Dendritic cell treated with granulocyte-macrophage colony-stimulating factor and Interleukin-4, amounts not matched to agents 40 ng/mL and 50 ng/mL, for 4 days (primary cell): ENCODE measurements around the gene CAMKMT.

ENCODE experiments used
- H3K27ac Mint-ChIP-seq: one replicate; pipeline ENCODE4 v1.8.0; 2022; ENCODE audit warnings: mild to moderate bottlenecking, mixed read lengths
- H3K27me3 Mint-ChIP-seq: one replicate; pipeline ENCODE4 v1.8.0; 2022; ENCODE audit warnings: mild to moderate bottlenecking, mixed read lengths
- H3K36me3 Mint-ChIP-seq: one replicate; pipeline ENCODE4 v1.8.0; 2022; ENCODE audit warnings: low read depth, mixed read lengths
- H3K4me1 Mint-ChIP-seq: one replicate; pipeline ENCODE4 v1.8.0; 2022; ENCODE audit warnings: low read depth, mixed read lengths
- H3K4me3 Mint-ChIP-seq: one replicate; pipeline ENCODE4 v1.8.0; 2022; ENCODE audit warnings: mild to moderate bottlenecking, moderate library complexity, mixed read lengths
- H3K9me3 Mint-ChIP-seq: one replicate; pipeline ENCODE4 v1.8.0; 2022; ENCODE audit warnings: mixed read lengths
- intact Hi-C: fragments of 100-400 bp; cut with micrococcal nuclease; formaldehyde crosslinking; loops from one replicate; pipeline ENCODE4 v1.15.0; 2022

Gene CAMKMT

DNA sequence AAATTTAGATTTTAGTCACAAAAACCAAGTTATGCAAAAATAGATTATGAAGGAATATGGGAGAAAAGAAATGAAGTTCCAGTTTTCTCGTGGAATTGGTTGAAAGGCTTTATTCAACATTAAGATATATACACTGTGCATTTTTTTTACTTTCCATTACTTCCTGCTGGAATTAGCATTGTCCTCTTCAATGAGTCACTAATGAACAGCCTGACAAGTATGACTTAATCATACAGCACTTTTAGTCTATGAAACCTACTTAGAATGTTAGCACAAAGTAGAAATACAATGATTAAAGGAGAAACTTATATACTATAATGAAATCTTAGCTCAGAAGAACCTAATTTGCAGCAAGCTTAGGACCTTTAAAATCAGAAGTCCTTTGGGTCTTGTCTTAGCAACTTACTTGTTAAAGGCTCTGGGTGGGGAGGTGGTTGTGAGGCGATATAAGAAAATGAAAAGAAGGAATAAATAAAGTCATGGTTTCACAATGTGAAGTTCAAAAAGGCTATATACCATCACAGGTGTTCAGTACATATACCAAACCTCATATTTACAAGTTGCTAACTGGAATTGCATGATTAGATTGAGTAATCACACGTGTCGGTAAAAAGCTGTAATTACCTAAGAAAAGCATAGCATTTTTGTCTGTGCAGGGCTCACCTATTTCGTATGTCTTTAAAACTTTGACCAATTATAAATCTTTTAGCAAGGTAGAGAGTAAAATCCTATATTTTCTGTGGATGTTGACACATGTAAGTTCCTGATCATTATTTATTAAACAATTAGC is 236.8 kb downstream of the CAMKMT start:
- H3K27me3 Mint-ChIP-seq: peaks cover 2% of the 10 kb centered on the region
- no peak overlapping the region for H3K4me3 Mint-ChIP-seq
- H3K9me3 Mint-ChIP-seq: peaks cover 15% of the 10 kb centered on the region
- H3K27ac Mint-ChIP-seq: no peak overlapping the region
- peaks cover 4% of the 10 kb centered on the region for H3K4me1 Mint-ChIP-seq
- no peaks in the 10 kb centered on the region for H3K36me3 Mint-ChIP-seq
- intact Hi-C loops: no loop called here

DNA sequence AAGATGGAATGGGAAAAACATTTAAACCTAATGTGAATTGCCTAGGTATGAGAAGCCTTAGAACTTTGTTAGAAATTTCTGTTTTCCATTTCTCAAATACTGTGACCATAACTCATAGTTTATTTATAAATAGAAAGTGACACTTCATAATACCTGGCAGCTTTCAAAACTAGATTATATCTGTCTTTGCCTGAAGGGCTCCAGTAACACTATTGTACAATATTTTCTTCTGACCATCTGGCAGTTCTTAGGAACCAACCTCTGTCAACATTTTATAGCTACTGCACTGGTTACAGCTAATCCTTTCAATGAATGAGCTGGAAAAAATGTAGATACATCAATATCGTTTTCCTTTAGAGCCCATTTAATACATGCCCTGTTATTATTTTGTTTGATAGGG is 237.4 kb downstream of the CAMKMT start:
- Mint-ChIP-seq H3K27me3 (no peaks in the 10 kb centered on the region), H3K36me3 (no peaks in the 10 kb centered on the region), H3K4me1 (no peaks in the 10 kb centered on the region), H3K9me3 (peaks cover 15% of the 10 kb centered on the region), H3K4me3 (no peak overlapping the region), H3K27ac (no peak overlapping the region)
- intact Hi-C loops: no loop called here

DNA sequence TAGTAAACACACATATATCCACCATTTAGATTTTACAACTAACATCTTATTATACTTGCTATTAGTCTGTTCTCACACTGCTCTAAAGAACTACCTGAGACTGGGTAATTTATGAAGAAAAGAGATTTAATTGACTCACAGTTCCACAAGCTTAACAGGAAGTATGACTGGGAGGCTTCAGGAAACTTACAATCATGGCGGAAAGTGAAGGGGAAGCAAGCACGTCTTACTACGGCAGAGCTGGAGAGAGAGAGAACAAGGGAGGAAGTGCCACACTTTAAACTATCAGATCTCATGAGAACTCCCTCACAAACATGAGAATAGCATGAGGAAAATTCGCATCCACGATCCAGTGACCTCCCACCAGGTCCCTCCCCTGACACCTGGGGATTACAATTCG is 240.7 kb downstream of the CAMKMT start:
- H3K36me3 Mint-ChIP-seq: no peaks in the 10 kb centered on the region
- H3K27me3 Mint-ChIP-seq: no peaks in the 10 kb centered on the region
- no peak overlapping the region for H3K4me3 Mint-ChIP-seq
- intact Hi-C loops: no loop called here
- H3K27ac Mint-ChIP-seq: no peak overlapping the region
- H3K9me3 Mint-ChIP-seq: peaks cover 9% of the 10 kb centered on the region
- no peaks in the 10 kb centered on the region for H3K4me1 Mint-ChIP-seq

DNA sequence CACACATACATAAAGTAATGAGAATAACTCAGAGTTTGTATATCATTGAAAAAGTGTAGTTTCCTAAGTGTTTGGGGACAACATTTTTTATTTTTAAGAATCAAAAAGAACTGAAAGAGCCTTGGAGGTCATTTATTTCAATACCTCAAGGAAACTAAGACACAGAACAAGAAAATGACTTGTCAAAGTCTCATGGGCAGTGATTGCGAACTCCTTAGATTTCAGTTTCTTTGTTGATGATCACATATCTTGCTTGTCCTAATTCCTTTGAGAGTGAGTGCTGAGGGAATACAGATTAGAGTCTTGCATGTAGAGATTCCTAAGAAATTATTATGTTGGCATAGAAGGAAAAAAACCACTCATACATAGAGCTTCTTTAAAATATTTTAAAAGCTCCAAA is 243.8 kb downstream of the CAMKMT start:
- Mint-ChIP-seq H3K36me3 (no peaks in the 10 kb centered on the region), H3K4me3 (no peak overlapping the region), H3K27ac (no peak overlapping the region), H3K9me3 (peaks cover 9% of the 10 kb centered on the region), H3K4me1 (no peaks in the 10 kb centered on the region), H3K27me3 (no peaks in the 10 kb centered on the region)
- intact Hi-C loops: no loop called here

DNA sequence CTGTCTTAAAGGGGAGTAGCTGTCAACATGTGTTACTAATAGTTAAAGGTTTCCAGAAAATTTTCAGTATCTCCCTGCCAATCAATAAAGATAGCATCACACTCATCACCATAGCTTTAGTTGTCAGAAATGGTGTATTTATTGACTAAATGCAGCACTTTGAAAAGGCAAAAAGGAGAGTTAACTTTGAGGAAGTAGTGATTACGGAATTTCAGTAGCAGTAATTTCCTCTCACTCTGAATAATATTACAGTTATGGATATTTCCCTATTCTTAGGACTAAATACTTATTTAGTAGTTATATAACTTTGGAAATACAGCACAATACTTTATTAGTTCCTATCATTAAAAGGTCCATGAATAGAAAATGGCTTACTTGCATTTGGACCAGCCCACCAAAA is 250.5 kb downstream of the CAMKMT start:
- intact Hi-C loops: no loop called here
- no peak overlapping the region for H3K4me3 Mint-ChIP-seq

DNA sequence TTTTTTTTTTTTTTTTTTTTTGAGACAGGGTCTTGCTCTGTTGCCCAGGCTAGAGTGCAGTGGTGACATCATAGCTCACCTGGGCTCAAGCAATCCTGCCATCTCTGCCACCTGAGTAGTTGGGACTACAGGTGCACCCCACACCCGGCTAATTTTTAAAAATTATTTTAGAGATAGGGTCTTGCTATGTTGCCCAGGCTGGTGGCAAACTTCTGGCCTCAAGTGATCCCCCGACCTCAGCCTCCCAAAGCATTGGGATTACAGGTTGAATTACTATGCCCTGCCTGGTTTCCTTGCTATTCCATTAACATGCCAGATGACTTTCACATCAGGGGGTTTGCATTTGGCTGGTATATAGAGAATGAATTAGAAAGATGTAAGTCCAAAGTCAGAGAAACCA is 253.2 kb downstream of the CAMKMT start:
- intact Hi-C loops: no loop called here
- no peak overlapping the region for H3K4me3 Mint-ChIP-seq
- H3K27ac Mint-ChIP-seq: no peak overlapping the region
- H3K9me3 Mint-ChIP-seq: no peaks in the 10 kb centered on the region
- no peaks in the 10 kb centered on the region for H3K27me3 Mint-ChIP-seq
- peaks cover 7% of the 10 kb centered on the region for H3K4me1 Mint-ChIP-seq
- H3K36me3 Mint-ChIP-seq: no peaks in the 10 kb centered on the region

More for the DNA sequence above, 250.5 kb downstream of the CAMKMT start:
- Mint-ChIP-seq H3K27me3 (no peaks in the 10 kb centered on the region), H3K36me3 (no peaks in the 10 kb centered on the region), H3K27ac (no peak overlapping the region), H3K9me3 (no peaks in the 10 kb centered on the region), H3K4me1 (peaks cover 7% of the 10 kb centered on the region)

DNA sequence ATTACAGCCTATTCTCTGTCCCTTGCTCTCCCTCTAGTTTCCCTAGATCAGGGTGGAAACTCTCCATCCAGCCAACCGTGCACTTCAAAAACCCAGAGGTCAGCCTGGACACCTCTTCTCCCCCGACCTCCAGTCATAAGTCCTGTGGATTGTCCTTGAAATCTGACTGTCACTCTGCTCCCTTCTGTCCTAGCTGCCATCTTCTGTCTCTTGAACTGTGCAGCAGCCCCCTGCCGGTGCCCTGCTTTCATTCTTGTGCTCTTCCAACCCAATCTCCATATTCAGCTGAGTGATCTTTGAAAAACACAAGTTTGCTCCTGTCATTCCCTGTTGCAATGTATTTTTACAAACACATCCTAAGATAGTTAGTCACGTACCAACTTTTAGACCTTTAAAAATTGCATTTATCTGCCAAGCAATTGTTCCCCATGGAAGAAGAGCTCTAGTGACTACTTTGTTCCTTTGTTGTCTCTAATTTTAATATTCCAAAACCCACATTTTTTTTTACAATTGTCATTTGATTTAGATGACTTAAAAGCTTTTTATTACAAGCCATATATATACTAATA is 254.3 kb downstream of the CAMKMT start:
- H3K36me3 Mint-ChIP-seq: no peaks in the 10 kb centered on the region
- H3K27me3 Mint-ChIP-seq: no peaks in the 10 kb centered on the region
- intact Hi-C loops: no loop called here
- peaks cover 7% of the 10 kb centered on the region for H3K4me1 Mint-ChIP-seq
- no peak overlapping the region for H3K27ac Mint-ChIP-seq
- no peak overlapping the region for H3K4me3 Mint-ChIP-seq
- H3K9me3 Mint-ChIP-seq: no peaks in the 10 kb centered on the region

DNA sequence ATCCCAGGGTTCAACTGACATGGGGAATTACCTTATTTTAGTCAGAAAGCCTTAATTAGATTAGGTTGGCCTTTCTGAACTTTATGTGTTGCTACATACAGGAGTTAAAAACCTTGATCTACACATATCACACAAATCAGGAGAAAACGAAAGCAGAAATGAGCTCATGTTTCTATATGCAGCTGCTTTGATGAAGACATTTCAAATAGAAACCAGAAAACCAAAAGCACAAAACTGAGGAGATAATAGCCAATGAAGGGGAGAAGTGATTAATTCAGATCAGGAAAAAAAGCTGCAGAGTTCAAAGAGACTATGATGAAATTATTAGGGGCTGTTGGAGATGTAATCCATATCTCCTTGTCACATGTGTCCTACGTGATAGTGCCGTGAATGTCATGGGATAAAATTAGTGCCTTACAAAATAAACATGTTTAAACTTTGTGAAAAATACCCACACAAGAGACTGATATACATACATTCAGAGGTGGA is 255.0 kb downstream of the CAMKMT start:
- Mint-ChIP-seq H3K9me3 (no peaks in the 10 kb centered on the region), H3K27ac (no peak overlapping the region), H3K36me3 (no peaks in the 10 kb centered on the region), H3K27me3 (no peaks in the 10 kb centered on the region), H3K4me1 (peaks cover 7% of the 10 kb centered on the region), H3K4me3 (no peak overlapping the region)
- intact Hi-C loops: no loop called here

DNA sequence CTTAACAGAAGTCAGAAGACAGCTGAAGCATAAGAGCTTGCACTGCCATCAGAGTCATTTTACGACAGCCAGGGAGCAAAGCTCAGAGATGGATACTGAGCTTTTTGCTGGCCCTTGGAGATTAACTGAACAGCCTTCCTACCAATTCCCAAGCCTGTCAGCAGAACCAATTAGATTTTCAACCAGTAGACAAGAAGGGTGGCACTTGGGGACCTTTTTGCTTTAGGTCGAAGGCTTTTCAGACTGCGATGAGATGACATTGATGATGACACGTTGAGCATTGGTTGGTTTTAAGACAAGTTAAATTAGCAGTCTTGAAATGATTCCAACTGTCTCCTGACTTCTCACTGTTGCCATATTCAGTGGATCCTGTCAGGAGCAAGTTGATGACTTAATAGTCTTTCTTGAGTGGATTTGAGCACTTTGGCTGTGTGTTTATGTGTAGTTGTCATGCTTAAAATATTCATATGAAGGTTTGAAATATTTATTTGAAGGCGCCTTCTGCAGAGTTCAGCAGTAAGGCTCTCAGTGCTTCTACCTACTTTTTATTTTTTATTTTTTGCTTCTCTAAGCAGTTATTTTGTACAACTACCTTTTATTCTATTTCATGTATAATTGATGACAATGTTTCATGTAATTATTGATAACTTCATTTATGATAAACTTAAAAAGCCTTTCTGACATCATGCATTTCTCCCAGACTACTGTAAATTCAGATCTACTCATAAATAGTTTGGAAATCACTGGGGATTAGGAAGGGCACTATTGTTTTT is 256.7 kb downstream of the CAMKMT start:
- Mint-ChIP-seq H3K27ac (no peak overlapping the region), H3K9me3 (no peaks in the 10 kb centered on the region), H3K4me3 (no peak overlapping the region), H3K36me3 (no peaks in the 10 kb centered on the region), H3K4me1 (peaks cover 7% of the 10 kb centered on the region), H3K27me3 (no peaks in the 10 kb centered on the region)
- intact Hi-C loops: no loop called here

DNA sequence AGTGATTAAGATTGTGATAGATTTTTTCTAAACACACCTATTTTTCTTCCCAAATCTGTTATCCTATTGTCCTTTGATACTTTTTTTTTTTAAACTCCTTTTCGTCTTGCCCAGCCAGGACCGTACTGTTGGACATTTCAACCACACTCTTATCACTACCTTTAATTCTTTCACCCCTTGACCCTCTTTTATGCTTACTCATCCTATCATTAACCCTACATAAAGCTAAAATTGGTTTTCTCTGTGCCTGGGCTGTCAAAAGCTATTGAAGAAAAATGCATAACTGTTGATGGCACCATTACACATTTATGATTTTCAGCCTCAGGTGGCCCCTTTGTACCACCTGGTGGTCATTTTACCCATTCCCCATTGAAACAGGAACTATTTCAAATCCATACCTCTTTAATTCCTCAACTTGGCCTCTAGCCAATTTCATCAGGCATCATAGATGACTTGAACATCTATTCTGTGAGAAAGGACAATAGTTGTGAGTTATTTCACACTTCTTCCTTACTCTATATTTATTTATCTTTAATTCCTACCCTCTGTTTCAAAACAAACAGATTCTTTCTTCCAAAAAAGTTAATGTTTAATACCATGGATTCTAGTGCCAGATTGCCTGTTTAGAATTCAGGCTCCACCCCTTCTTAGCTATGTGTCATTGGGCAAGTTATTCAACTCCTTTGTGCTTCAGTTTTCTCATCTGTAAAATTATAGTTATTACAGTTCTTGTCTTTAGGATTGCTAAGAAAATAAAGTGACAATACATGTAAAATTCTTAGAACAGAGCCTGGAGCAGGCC is 258.6 kb downstream of the CAMKMT start:
- Mint-ChIP-seq H3K27me3 (no peaks in the 10 kb centered on the region), H3K27ac (no peak overlapping the region), H3K4me1 (no peaks in the 10 kb centered on the region), H3K36me3 (no peaks in the 10 kb centered on the region), H3K9me3 (no peaks in the 10 kb centered on the region), H3K4me3 (no peak overlapping the region)
- intact Hi-C loops: no loop called here

DNA sequence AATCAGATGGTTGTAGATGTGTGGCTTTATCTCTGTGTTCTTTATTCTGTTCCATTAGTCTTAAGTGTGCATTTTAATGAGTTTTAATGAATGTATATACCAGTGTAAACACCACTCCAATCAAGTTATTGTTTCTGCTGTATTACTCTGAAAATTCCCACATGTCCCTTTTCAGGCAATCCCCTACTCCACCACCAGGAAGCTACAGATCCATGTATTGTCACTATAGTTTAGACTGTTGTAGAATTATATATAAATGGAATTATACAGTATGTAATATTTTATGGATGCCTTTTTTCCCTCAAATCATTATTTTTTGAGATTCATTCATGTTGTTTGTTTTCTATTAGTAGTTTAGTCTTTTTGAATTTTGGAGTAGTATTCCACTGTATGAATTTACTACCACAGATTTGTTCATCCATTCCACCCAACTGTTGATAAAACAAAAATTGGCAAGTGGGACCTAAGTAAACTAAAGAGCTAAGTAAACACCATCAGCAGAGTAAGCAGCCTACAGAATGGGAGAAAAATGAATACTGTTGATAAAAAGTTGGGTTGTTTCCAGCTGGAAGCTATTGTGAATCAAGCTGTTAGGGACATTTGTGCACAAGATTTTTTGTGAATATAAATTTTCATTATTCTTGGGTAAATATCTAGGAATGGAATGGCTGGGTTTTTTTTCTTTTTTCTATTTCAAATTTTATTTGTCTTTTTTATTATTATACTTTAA is 262.0 kb downstream of the CAMKMT start:
- no peak overlapping the region for H3K27ac Mint-ChIP-seq
- H3K4me1 Mint-ChIP-seq: no peaks in the 10 kb centered on the region
- H3K9me3 Mint-ChIP-seq: no peaks in the 10 kb centered on the region
- intact Hi-C loops: no loop called here
- H3K27me3 Mint-ChIP-seq: no peaks in the 10 kb centered on the region
- no peak overlapping the region for H3K4me3 Mint-ChIP-seq
- H3K36me3 Mint-ChIP-seq: no peaks in the 10 kb centered on the region

DNA sequence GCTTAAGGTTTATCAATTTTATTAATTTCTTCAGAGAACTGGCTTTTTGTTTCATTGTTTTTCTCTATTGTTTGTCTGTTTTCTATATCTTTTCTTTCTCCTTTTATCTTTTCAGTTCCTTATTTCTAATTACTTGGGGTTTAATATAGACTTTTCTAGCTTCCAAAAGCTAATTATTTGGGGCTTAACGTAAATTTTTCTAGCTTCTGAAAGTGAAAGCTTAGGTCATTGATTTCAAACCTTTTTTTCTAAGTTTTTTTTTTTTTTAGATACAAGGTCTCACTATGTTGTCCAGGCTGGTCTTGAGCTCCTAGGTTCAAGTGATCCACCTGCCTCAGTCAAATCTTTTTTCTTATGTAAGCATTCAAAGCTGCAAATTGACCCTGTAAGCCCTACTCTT is 266.6 kb downstream of the CAMKMT start:
- intact Hi-C loops: no loop called here
- Mint-ChIP-seq H3K9me3 (peaks cover 9% of the 10 kb centered on the region), H3K4me1 (no peaks in the 10 kb centered on the region), H3K36me3 (no peaks in the 10 kb centered on the region), H3K4me3 (no peak overlapping the region), H3K27me3 (no peaks in the 10 kb centered on the region), H3K27ac (no peak overlapping the region)

DNA sequence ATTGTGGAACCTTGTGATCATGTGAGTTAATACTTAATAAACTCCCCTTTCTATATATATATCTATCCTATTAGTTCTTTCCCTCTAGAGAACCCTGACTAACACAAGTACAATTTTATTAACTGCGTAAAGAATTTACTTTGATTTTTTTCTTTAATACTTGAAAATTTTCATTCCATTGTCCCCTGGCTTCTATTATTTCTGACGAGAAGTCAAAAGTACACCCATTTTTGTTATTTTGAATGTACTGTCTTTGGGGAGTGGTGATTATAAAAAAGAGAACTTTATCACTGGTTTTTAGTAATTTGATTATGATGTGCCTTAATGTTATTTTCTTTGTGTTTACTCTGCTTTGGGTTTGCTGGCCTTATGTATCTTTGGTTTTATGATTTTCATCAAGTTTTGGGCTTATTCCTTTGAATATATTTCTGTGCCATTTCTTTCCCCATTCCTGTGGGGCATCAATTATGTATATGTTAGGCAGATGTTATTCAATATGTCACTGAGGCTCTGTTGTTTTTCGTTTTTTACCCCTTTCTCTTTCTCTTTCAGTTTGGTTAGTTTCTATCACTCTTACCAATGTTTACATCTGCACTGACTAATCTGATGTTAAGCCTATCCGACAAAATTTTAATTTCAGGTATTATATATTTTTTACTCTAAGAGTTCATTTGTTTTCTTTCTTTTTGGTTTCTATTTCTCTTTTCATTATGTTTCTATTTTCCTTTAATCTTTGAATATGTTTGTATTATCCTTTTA is 271.4 kb downstream of the CAMKMT start:
- no peaks in the 10 kb centered on the region for H3K36me3 Mint-ChIP-seq
- no peak overlapping the region for H3K4me3 Mint-ChIP-seq
- H3K4me1 Mint-ChIP-seq: no peaks in the 10 kb centered on the region
- no peak overlapping the region for H3K27ac Mint-ChIP-seq
- intact Hi-C loops: no loop called here
- no peaks in the 10 kb centered on the region for H3K27me3 Mint-ChIP-seq
- peaks cover 26% of the 10 kb centered on the region for H3K9me3 Mint-ChIP-seq
